Measurements from ENCODE around the gene ERN2. TPM values are rescaled to one million over a fixed set of nuclear protein-coding genes. Genes with fewer than 3 reads are reported as not detected.
"Not testable (repeated sequence)": the region's sequence is repeated elsewhere in the genome, so short reads cannot be mapped to it uniquely, and the experiment has no call there.

The ERN2 gene
- total RNA-seq, 2 experiments from 2014 or later = not detected

GRCh38 chr16:23739516-23739915, 26.5 kb upstream of the ERN2 start:
- Mint-ChIP-seq H3K4me1 (peaks cover 5% of the 10 kb centered on the region), H3K27me3 (peaks cover 15% of the 10 kb centered on the region), H3K4me3 (no peak overlapping the region), H3K36me3 (ENCODE audit: low read depth) (no peaks in the 10 kb centered on the region), H3K9me3 (ENCODE audit: low read depth) (no peaks in the 10 kb centered on the region), H3K27ac (no peak overlapping the region)
- POLR2A ChIA-PET = no interaction called here
- CTCF ChIA-PET = no interaction called here
- DNase-seq = no peak
- ATAC-seq = no peak
- intact Hi-C loops (cut with DNase I, micrococcal nuclease) = loop anchor here in 1 of 2 experiments (5.0 to 10.0 kb wide), 2 partner anchors 63 to 515 kb away; partner anchors contain the start of gene CACNG3

GRCh38 chr16:23737423-23738028, 24.5 kb upstream of the ERN2 start:
- DNase-seq; H3K4me1 Mint-ChIP-seq; H3K36me3 Mint-ChIP-seq (ENCODE audit: low read depth); POLR2A ChIA-PET; H3K27me3 Mint-ChIP-seq; H3K9me3 Mint-ChIP-seq (ENCODE audit: low read depth); H3K27ac Mint-ChIP-seq; H3K4me3 Mint-ChIP-seq; ATAC-seq: not testable (repeated sequence)
- CTCF ChIA-PET = interaction anchor here (0.5 kb wide), 1 partner anchor 766 kb away, joined by 5 read pairs; no protein-coding TSS in a partner anchor
- intact Hi-C loops (cut with DNase I, micrococcal nuclease) = loop anchor here in 1 of 2 experiments (5.0 to 10.0 kb wide), 2 partner anchors 65 to 517 kb away; partner anchors contain the start of gene CACNG3

- peaks cover 8% of the 10 kb centered on the region for H3K27me3 Mint-ChIP-seq
- DNase-seq (no peak), ATAC-seq (no peak)
- no peaks in the 10 kb centered on the region for H3K36me3 Mint-ChIP-seq (ENCODE audit: low read depth)
- POLR2A ChIA-PET = no interaction called here
- intact Hi-C loops (cut with DNase I, micrococcal nuclease) = loop anchor here (2.0 to 10.0 kb wide), 3 partner anchors 302 to 770 kb away; partner anchors contain the start of gene CACNG3 (in 1 of the 2)
- H3K4me3 Mint-ChIP-seq = no peak overlapping the region
- CTCF ChIA-PET = interaction anchor here (1.1 to 2.1 kb wide), 2 partner anchors 302 kb away, joined by 4 to 12 read pairs; no protein-coding TSS in a partner anchor
- no peaks in the 10 kb centered on the region for H3K9me3 Mint-ChIP-seq (ENCODE audit: low read depth)
- no peak overlapping the region for H3K27ac Mint-ChIP-seq
- peaks cover 7% of the 10 kb centered on the region for H3K4me1 Mint-ChIP-seq
These were observed 21.3 kb upstream of the ERN2 start for GRCh38 chr16:23734176-23734893.

GRCh38 chr16:23729503-23730424, 16.7 kb upstream of the ERN2 start:
- H3K27me3 Mint-ChIP-seq = peaks cover 11% of the 10 kb centered on the region
- DNase-seq (no peak), ATAC-seq (no peak)
- CTCF ChIA-PET = interaction anchor here (0.9 to 1.0 kb wide), 2 partner anchors 11 to 280 kb away, joined by 3 read pairs; no protein-coding TSS in a partner anchor
- peaks cover 8% of the 10 kb centered on the region for H3K4me1 Mint-ChIP-seq
- no peaks in the 10 kb centered on the region for H3K36me3 Mint-ChIP-seq (ENCODE audit: low read depth)
- POLR2A ChIA-PET = no interaction called here
- intact Hi-C loops (cut with DNase I, micrococcal nuclease) = loop anchor here in 1 of 2 experiments (10.0 kb wide), 1 partner anchor 525 kb away; the partner anchor contains the start of gene CACNG3
- H3K27ac Mint-ChIP-seq = no peak overlapping the region
- H3K4me3 Mint-ChIP-seq = no peak overlapping the region
- H3K9me3 Mint-ChIP-seq (ENCODE audit: low read depth) = no peaks in the 10 kb centered on the region

GRCh38 chr16:23728112-23728477, 15.1 kb upstream of the ERN2 start:
- Mint-ChIP-seq H3K27me3 (peaks cover 17% of the 10 kb centered on the region), H3K36me3 (ENCODE audit: low read depth) (no peaks in the 10 kb centered on the region), H3K4me1 (peaks cover 5% of the 10 kb centered on the region), H3K9me3 (ENCODE audit: low read depth) (peaks cover 2% of the 10 kb centered on the region), H3K27ac (no peak overlapping the region), H3K4me3 (no peak overlapping the region)
- ChIA-PET CTCF (interaction anchor here (0.7 to 2.1 kb wide), 8 partner anchors 18 to 327 kb away, joined by 3 to 5 read pairs (median 3); no protein-coding TSS in a partner anchor), POLR2A (no interaction called here)
- DNase-seq = no peak
- intact Hi-C loops (cut with DNase I, micrococcal nuclease) = no loop called here
- ATAC-seq = no peak

GRCh38 chr16:23726710-23727109, 13.7 kb upstream of the ERN2 start:
- ChIA-PET CTCF (interaction anchor here (0.6 to 2.1 kb wide), 4 partner anchors 19 to 470 kb away, joined by 3 to 5 read pairs (median 4); no protein-coding TSS in a partner anchor), POLR2A (no interaction called here)
- intact Hi-C loops (cut with DNase I, micrococcal nuclease) = no loop called here
- Mint-ChIP-seq H3K27ac (no peak overlapping the region), H3K4me3 (no peak overlapping the region), H3K36me3 (ENCODE audit: low read depth) (no peaks in the 10 kb centered on the region), H3K4me1 (peaks cover 5% of the 10 kb centered on the region), H3K27me3 (peaks cover 23% of the 10 kb centered on the region), H3K9me3 (ENCODE audit: low read depth) (peaks cover 6% of the 10 kb centered on the region)
- DNase-seq (no peak), ATAC-seq (no peak)

GRCh38 chr16:23724785-23725131, 11.7 kb upstream of the ERN2 start:
- H3K27ac Mint-ChIP-seq = no peak overlapping the region
- H3K9me3 Mint-ChIP-seq (ENCODE audit: low read depth) = peaks cover 6% of the 10 kb centered on the region
- ChIA-PET CTCF (interaction anchor here (0.5 kb wide), 1 partner anchor 56 kb away, joined by 5 read pairs; no protein-coding TSS in a partner anchor), POLR2A (no interaction called here)
- ATAC-seq (no peak), DNase-seq (no peak)
- no peaks in the 10 kb centered on the region for H3K36me3 Mint-ChIP-seq (ENCODE audit: low read depth)
- peaks cover 22% of the 10 kb centered on the region for H3K27me3 Mint-ChIP-seq
- intact Hi-C loops (cut with DNase I, micrococcal nuclease) = no loop called here
- no peak overlapping the region for H3K4me3 Mint-ChIP-seq
- peaks cover 5% of the 10 kb centered on the region for H3K4me1 Mint-ChIP-seq

- intact Hi-C loops (cut with DNase I, micrococcal nuclease) = no loop called here
- peaks cover 5% of the 10 kb centered on the region for H3K4me1 Mint-ChIP-seq
- peaks cover 19% of the 10 kb centered on the region for H3K27me3 Mint-ChIP-seq
- H3K9me3 Mint-ChIP-seq (ENCODE audit: low read depth) = peaks cover 6% of the 10 kb centered on the region
- DNase-seq = no peak
- ATAC-seq = no peak
- ChIA-PET POLR2A (no interaction called here), CTCF (interaction anchor here (0.5 kb wide), 1 partner anchor 55 kb away, joined by 5 read pairs; no protein-coding TSS in a partner anchor)
- no peak overlapping the region for H3K4me3 Mint-ChIP-seq
- H3K36me3 Mint-ChIP-seq (ENCODE audit: low read depth) = no peaks in the 10 kb centered on the region
- H3K27ac Mint-ChIP-seq = no peak overlapping the region
These were observed 11.2 kb upstream of the ERN2 start for GRCh38 chr16:23724096-23724784.

GRCh38 chr16:23722613-23723240, 9.7 kb upstream of the ERN2 start:
- H3K4me1 Mint-ChIP-seq; H3K36me3 Mint-ChIP-seq (ENCODE audit: low read depth); DNase-seq; POLR2A ChIA-PET; H3K27ac Mint-ChIP-seq; ATAC-seq; H3K9me3 Mint-ChIP-seq (ENCODE audit: low read depth); H3K4me3 Mint-ChIP-seq; intact Hi-C loops (cut with DNase I, micrococcal nuclease): not testable (repeated sequence)
- CTCF ChIA-PET = interaction anchor here (0.6 kb wide), 1 partner anchor 891 kb away, joined by 3 read pairs; no protein-coding TSS in a partner anchor
- peaks cover 19% of the 10 kb centered on the region for H3K27me3 Mint-ChIP-seq

- H3K9me3 Mint-ChIP-seq (ENCODE audit: low read depth) = no peaks in the 10 kb centered on the region
- ChIA-PET POLR2A (no interaction called here), CTCF (no interaction called here)
- DNase-seq = no peak
- peaks cover 30% of the 10 kb centered on the region for H3K27me3 Mint-ChIP-seq
- intact Hi-C loops (cut with DNase I, micrococcal nuclease) = no loop called here
- no peak for ATAC-seq
- H3K4me3 Mint-ChIP-seq = no peak overlapping the region
- H3K36me3 Mint-ChIP-seq (ENCODE audit: low read depth) = no peaks in the 10 kb centered on the region
- H3K27ac Mint-ChIP-seq = no peak overlapping the region
- H3K4me1 Mint-ChIP-seq = no peaks in the 10 kb centered on the region
These were observed 3.5 kb upstream of the ERN2 start for GRCh38 chr16:23716484-23716883.
